ENCODE measurements around the gene ZNRF1.

GRCh38 chr16:75021410-75021809, 22.6 kb downstream of the ZNRF1 start:
- TF ChIP-seq, protein P1, sequence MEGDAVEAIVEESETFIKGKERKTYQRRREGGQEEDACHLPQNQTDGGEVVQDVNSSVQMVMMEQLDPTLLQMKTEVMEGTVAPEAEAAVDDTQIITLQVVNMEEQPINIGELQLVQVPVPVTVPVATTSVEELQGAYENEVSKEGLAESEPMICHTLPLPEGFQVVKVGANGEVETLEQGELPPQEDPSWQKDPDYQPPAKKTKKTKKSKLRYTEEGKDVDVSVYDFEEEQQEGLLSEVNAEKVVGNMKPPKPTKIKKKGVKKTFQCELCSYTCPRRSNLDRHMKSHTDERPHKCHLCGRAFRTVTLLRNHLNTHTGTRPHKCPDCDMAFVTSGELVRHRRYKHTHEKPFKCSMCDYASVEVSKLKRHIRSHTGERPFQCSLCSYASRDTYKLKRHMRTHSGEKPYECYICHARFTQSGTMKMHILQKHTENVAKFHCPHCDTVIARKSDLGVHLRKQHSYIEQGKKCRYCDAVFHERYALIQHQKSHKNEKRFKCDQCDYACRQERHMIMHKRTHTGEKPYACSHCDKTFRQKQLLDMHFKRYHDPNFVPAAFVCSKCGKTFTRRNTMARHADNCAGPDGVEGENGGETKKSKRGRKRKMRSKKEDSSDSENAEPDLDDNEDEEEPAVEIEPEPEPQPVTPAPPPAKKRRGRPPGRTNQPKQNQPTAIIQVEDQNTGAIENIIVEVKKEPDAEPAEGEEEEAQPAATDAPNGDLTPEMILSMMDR (IDR thresholded peaks at IDR 0.05; ENCODE audit: low read depth, low read length, missing input control): no peak
- TF ChIP-seq, protein P2, sequence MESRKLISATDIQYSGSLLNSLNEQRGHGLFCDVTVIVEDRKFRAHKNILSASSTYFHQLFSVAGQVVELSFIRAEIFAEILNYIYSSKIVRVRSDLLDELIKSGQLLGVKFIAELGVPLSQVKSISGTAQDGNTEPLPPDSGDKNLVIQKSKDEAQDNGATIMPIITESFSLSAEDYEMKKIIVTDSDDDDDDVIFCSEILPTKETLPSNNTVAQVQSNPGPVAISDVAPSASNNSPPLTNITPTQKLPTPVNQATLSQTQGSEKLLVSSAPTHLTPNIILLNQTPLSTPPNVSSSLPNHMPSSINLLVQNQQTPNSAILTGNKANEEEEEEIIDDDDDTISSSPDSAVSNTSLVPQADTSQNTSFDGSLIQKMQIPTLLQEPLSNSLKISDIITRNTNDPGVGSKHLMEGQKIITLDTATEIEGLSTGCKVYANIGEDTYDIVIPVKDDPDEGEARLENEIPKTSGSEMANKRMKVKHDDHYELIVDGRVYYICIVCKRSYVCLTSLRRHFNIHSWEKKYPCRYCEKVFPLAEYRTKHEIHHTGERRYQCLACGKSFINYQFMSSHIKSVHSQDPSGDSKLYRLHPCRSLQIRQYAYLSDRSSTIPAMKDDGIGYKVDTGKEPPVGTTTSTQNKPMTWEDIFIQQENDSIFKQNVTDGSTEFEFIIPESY (IDR thresholded peaks at IDR 0.05): no peak
- TF ChIP-seq RXRA (IDR thresholded peaks at IDR 0.05): no peak
- TF ChIP-seq RAD21 (IDR thresholded peaks at IDR 0.05): no peak
- TF ChIP-seq FOXA1 (IDR thresholded peaks at IDR 0.05): no peak
- TF ChIP-seq YY1 (IDR thresholded peaks at IDR 0.05): no peak
- TF ChIP-seq SP1 (IDR thresholded peaks at IDR 0.05): no peak
- TF ChIP-seq GABPA (IDR thresholded peaks at IDR 0.05 in 1 of 2, conservative IDR thresholded peaks at IDR 0.05 in 1 of 2): no peak
- TF ChIP-seq, protein P3, sequence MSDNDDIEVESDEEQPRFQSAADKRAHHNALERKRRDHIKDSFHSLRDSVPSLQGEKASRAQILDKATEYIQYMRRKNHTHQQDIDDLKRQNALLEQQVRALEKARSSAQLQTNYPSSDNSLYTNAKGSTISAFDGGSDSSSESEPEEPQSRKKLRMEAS (IDR thresholded peaks at IDR 0.05): no peak
- TF ChIP-seq, protein P4, sequence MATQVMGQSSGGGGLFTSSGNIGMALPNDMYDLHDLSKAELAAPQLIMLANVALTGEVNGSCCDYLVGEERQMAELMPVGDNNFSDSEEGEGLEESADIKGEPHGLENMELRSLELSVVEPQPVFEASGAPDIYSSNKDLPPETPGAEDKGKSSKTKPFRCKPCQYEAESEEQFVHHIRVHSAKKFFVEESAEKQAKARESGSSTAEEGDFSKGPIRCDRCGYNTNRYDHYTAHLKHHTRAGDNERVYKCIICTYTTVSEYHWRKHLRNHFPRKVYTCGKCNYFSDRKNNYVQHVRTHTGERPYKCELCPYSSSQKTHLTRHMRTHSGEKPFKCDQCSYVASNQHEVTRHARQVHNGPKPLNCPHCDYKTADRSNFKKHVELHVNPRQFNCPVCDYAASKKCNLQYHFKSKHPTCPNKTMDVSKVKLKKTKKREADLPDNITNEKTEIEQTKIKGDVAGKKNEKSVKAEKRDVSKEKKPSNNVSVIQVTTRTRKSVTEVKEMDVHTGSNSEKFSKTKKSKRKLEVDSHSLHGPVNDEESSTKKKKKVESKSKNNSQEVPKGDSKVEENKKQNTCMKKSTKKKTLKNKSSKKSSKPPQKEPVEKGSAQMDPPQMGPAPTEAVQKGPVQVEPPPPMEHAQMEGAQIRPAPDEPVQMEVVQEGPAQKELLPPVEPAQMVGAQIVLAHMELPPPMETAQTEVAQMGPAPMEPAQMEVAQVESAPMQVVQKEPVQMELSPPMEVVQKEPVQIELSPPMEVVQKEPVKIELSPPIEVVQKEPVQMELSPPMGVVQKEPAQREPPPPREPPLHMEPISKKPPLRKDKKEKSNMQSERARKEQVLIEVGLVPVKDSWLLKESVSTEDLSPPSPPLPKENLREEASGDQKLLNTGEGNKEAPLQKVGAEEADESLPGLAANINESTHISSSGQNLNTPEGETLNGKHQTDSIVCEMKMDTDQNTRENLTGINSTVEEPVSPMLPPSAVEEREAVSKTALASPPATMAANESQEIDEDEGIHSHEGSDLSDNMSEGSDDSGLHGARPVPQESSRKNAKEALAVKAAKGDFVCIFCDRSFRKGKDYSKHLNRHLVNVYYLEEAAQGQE (IDR thresholded peaks at IDR 0.05): no peak
- TF ChIP-seq EGR1 (IDR thresholded peaks at IDR 0.05; ENCODE audit: low read depth in 2 of 2): no peak
